IPS-18a (cell line): ENCODE measurements around the gene GRIK2.
"Not testable (repeated sequence)": the region's sequence is repeated elsewhere in the genome, so short reads cannot be mapped to it uniquely, and the experiment has no call there.

Experiments
- H3K27ac ChIP-seq: one replicate; pipeline ENCODE4 v1.5.1; 2013; ENCODE audit warnings: low read length
- H3K27me3 ChIP-seq: one replicate; pipeline ENCODE4 v1.6.1; 2013; ENCODE audit warnings: mild to moderate bottlenecking, low read length; ENCODE audit not compliant: control insufficient read depth, insufficient read depth
- H3K36me3 ChIP-seq: one replicate; pipeline ENCODE4 v1.6.1; 2013; ENCODE audit warnings: low read depth, low read length; ENCODE audit not compliant: control insufficient read depth
- H3K4me1 ChIP-seq: one replicate; pipeline ENCODE4 v1.6.1; 2013; ENCODE audit warnings: low read depth, low read length; ENCODE audit not compliant: control insufficient read depth
- H3K4me3 ChIP-seq: one replicate; pipeline ENCODE4 v1.5.1; 2013; ENCODE audit warnings: low read length
- H3K9ac ChIP-seq: one replicate; pipeline ENCODE4 v1.6.1; 2013; ENCODE audit warnings: mild to moderate bottlenecking, low read length, moderate library complexity
- H3K9me3 ChIP-seq: one replicate; pipeline ENCODE4 v1.6.1; 2013; ENCODE audit warnings: low read depth, low read length; ENCODE audit not compliant: control insufficient read depth

The GRIK2 gene

GRCh38 chr6:101595276-101595675 lies 201.8 kb downstream of the GRIK2 start:
- H3K36me3 ChIP-seq: no peaks in the 10 kb centered on the region
- H3K4me1 ChIP-seq: peaks cover 10% of the 10 kb centered on the region
- no peaks in the 10 kb centered on the region for H3K9me3 ChIP-seq
- no peak overlapping the region for H3K9ac ChIP-seq
- H3K27ac ChIP-seq: no peak overlapping the region
- H3K27me3 ChIP-seq: no peaks in the 10 kb centered on the region
- H3K4me3 ChIP-seq: no peak overlapping the region

GRCh38 chr6:101597693-101598092 lies 204.2 kb downstream of the GRIK2 start:
- no peak overlapping the region for H3K27ac ChIP-seq
- peaks cover 10% of the 10 kb centered on the region for H3K4me1 ChIP-seq
- peak overlapping the region; percentile 6 for H3K9ac ChIP-seq
- H3K4me3 ChIP-seq: no peak overlapping the region
- no peaks in the 10 kb centered on the region for H3K36me3 ChIP-seq
- no peaks in the 10 kb centered on the region for H3K27me3 ChIP-seq
- H3K9me3 ChIP-seq: no peaks in the 10 kb centered on the region

GRCh38 chr6:101605426-101605825 lies 211.9 kb downstream of the GRIK2 start:
- Histone ChIP-seq H3K9me3 (no peaks in the 10 kb centered on the region), H3K27ac (no peak overlapping the region), H3K4me3 (no peak overlapping the region), H3K36me3 (no peaks in the 10 kb centered on the region), H3K4me1 (peaks cover 6% of the 10 kb centered on the region), H3K27me3 (no peaks in the 10 kb centered on the region), H3K9ac (no peak overlapping the region)

GRCh38 chr6:101605874-101606273 lies 212.4 kb downstream of the GRIK2 start:
- Histone ChIP-seq H3K27ac (no peak overlapping the region), H3K9me3 (no peaks in the 10 kb centered on the region), H3K27me3 (no peaks in the 10 kb centered on the region), H3K4me1 (peaks cover 6% of the 10 kb centered on the region), H3K9ac (no peak overlapping the region), H3K4me3 (no peak overlapping the region), H3K36me3 (no peaks in the 10 kb centered on the region)

DNA sequence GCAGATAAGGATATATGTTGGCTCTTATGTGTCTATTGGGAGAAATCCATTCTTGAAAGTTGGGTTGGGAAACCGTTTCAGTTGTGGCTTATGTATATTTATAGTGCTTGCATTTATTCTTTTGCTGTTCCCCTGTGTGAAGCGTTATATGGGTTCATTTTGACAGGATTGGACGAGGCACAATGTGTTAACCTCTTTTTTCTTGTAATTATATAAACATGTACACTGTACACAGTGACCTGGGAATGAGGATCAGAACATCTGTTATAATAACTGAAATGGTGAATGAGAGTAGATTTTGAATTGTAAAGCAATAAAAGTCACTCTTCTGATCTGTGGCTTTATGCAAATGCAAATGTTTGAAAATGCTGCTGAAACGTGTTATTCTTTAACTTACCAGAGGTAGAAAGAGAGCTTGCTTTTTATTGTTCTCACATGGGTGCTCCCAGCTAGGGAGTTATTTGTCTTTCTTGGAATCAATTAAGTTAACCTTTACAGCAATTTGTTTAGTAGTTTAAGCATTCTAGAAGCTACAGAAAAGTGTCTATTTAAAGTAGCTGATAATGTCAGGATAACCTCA lies 213.7 kb downstream of the GRIK2 start:
- Histone ChIP-seq H3K9ac (no peak overlapping the region), H3K36me3 (no peaks in the 10 kb centered on the region), H3K4me1 (peaks cover 6% of the 10 kb centered on the region), H3K4me3 (no peak overlapping the region), H3K27ac (no peak overlapping the region), H3K27me3 (no peaks in the 10 kb centered on the region), H3K9me3 (no peaks in the 10 kb centered on the region)

- H3K9me3 ChIP-seq: no peaks in the 10 kb centered on the region
- H3K4me3 ChIP-seq: no peak overlapping the region
- H3K36me3 ChIP-seq: no peaks in the 10 kb centered on the region
- no peak overlapping the region for H3K27ac ChIP-seq
- no peaks in the 10 kb centered on the region for H3K27me3 ChIP-seq
- peaks cover 7% of the 10 kb centered on the region for H3K4me1 ChIP-seq
- no peak overlapping the region for H3K9ac ChIP-seq
Measured at GRCh38 chr6:101608703-101609102, 215.2 kb downstream of the GRIK2 start.

DNA sequence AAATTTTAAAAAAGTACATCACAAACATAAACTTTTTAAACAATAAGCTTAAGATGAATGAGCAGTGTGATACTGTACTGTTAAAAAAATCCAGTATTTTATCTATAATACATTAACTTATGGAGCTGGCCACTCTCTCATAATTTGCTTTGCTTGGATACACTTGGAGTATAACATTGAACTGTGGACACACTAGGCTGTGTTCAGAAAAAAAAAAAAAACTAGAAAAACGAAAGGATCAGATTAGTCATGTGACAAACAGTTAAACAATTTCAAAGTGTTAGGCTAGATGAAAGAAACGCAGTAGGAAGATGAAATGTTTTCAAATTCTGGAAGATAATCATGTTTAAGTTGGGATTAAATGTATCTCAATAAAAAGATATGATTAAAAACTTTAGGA lies 220.0 kb downstream of the GRIK2 start:
- H3K4me3 ChIP-seq: no peak overlapping the region
- no peaks in the 10 kb centered on the region for H3K27me3 ChIP-seq
- peaks cover 23% of the 10 kb centered on the region for H3K4me1 ChIP-seq
- peak overlapping the region; percentile 89 for H3K27ac ChIP-seq
- H3K9me3 ChIP-seq: no peaks in the 10 kb centered on the region
- H3K9ac ChIP-seq: no peak overlapping the region
- H3K36me3 ChIP-seq: no peaks in the 10 kb centered on the region

GRCh38 chr6:101614774-101615173 lies 221.3 kb downstream of the GRIK2 start:
- Histone ChIP-seq H3K27me3 (no peaks in the 10 kb centered on the region), H3K4me1 (peaks cover 23% of the 10 kb centered on the region), H3K9me3 (no peaks in the 10 kb centered on the region), H3K36me3 (no peaks in the 10 kb centered on the region), H3K27ac (peak overlapping the region; percentile 89), H3K4me3 (peak overlapping the region; percentile 29), H3K9ac (peak overlapping the region; percentile 8)

DNA sequence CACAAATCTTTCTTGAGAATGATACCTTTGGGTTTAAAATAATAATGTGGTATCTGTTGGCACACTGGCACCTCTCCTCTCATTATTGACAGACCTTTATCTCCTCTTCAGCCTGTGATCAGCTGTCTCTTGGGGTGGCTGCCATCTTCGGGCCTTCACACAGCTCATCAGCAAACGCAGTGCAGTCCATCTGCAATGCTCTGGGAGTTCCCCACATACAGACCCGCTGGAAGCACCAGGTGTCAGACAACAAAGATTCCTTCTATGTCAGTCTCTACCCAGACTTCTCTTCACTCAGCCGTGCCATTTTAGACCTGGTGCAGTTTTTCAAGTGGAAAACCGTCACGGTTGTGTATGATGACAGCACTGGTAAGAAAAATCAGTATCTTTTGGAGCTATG lies 232.8 kb downstream of the GRIK2 start:
- no peak overlapping the region for H3K4me3 ChIP-seq

DNA sequence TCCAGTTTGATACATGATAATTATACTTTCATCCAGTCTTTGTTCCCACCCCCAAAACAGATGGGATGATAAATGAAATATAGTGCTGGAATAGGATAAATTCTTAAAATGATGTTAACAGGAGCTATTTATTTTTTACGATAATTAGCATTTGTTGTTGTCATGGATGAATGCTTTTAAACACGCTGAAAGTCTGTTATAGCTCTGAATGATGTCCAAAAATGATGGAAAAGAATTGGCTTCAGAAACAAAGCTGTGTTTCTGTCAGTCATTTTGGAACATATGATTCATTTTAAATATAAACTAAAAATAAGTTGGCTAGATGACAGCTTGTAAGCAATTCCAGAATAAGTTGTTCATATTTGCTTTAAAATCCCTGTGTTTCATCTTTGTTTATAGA lies 237.4 kb downstream of the GRIK2 start:
- H3K27ac ChIP-seq: no peak overlapping the region
- H3K4me3 ChIP-seq: no peak overlapping the region
- no peaks in the 10 kb centered on the region for H3K4me1 ChIP-seq
- no peaks in the 10 kb centered on the region for H3K36me3 ChIP-seq
- H3K27me3 ChIP-seq: no peaks in the 10 kb centered on the region
- H3K9ac ChIP-seq: no peak overlapping the region
- no peaks in the 10 kb centered on the region for H3K9me3 ChIP-seq

More for the DNA sequence above, 232.8 kb downstream of the GRIK2 start:
- Histone ChIP-seq H3K9me3 (no peaks in the 10 kb centered on the region), H3K9ac (no peak overlapping the region), H3K27me3 (no peaks in the 10 kb centered on the region), H3K4me1 (no peaks in the 10 kb centered on the region), H3K36me3 (no peaks in the 10 kb centered on the region), H3K27ac (no peak overlapping the region)

GRCh38 chr6:101633081-101633480 lies 239.6 kb downstream of the GRIK2 start:
- Histone ChIP-seq H3K4me1 (no peaks in the 10 kb centered on the region), H3K9me3 (no peaks in the 10 kb centered on the region), H3K27ac (no peak overlapping the region), H3K4me3 (no peak overlapping the region), H3K9ac (no peak overlapping the region), H3K27me3 (no peaks in the 10 kb centered on the region), H3K36me3 (no peaks in the 10 kb centered on the region)

DNA sequence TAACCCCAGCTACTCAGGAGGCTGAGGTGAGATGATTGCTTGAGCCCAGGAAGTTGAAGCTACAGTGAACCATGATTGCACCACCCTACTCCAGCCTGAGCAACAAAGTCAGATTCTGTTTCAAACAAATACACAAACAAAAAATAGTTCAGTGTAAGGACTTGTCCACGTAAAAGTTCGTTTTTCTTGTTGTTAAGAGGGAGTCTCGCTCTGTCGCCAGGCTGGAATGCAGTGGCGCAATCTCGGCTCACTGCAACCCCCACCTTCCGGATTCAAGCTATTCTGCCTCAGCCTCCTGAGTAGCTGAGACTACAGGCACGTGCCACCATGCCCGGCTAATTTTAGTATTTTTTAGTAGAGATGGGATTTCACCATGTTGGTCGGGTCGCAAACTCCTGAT lies 245.4 kb downstream of the GRIK2 start:
- not testable (repeated sequence) for H3K9ac ChIP-seq, H3K9me3 ChIP-seq, H3K27ac ChIP-seq, H3K36me3 ChIP-seq, H3K27me3 ChIP-seq, H3K4me1 ChIP-seq, H3K4me3 ChIP-seq
